Liver (tissue), 3 donors: ENCODE results near the gene FAM3B.

Source experiments
- ATF3 ChIP-seq: IDR thresholded peaks from 2 replicates; pipeline ENCODE4 v1.6.1; 2016; ENCODE audit warnings: antibody characterized with exemption
- CTCF ChIP-seq: fragments of 150-350 bp; IDR thresholded peaks from 2 replicates; pipeline ENCODE4 v1.5.1; 2017; ENCODE audit warnings: improper control_type of control experiment, low read depth, low read length; ENCODE audit not compliant: missing input control
- EGR1 ChIP-seq, 2 donors: IDR thresholded peaks; 2 replicates each; pipeline ENCODE4 v1.6.1; 2016 to 2018; ENCODE audit warnings: antibody characterized with exemption in 2 of 2, low read depth in 2 of 2
- FOXA1 ChIP-seq: IDR thresholded peaks from 2 replicates; pipeline ENCODE4 v1.6.1; 2016; ENCODE audit warnings: antibody characterized with exemption
- HNF4A ChIP-seq, 2 donors: conservative IDR thresholded peaks; 2 replicates each; pipeline ENCODE4 v1.6.1; 2016; ENCODE audit warnings: antibody characterized with exemption in 2 of 2, mild to moderate bottlenecking in 2 of 2
- JUND ChIP-seq, 2 donors: IDR thresholded peaks; 2 replicates each; pipeline ENCODE4 v1.6.1; 2016; ENCODE audit warnings: antibody characterized with exemption in 2 of 2
- MAX ChIP-seq: IDR thresholded peaks from 2 replicates; pipeline ENCODE4 v1.6.1; 2016; ENCODE audit warnings: antibody characterized with exemption
- RAD21 ChIP-seq, 2 donors: IDR thresholded peaks; 2 replicates each; pipeline ENCODE4 v1.6.1; 2016; ENCODE audit warnings: antibody characterized with exemption in 2 of 2, mild to moderate bottlenecking in 2 of 2
- REST ChIP-seq: IDR thresholded peaks from 2 replicates; pipeline ENCODE4 v1.6.1; 2016; ENCODE audit warnings: antibody characterized with exemption, mild to moderate bottlenecking
- YY1 ChIP-seq: IDR thresholded peaks from 2 replicates; pipeline ENCODE4 v1.6.1; 2016; ENCODE audit warnings: antibody characterized with exemption, mild to moderate bottlenecking
- ZBTB33 ChIP-seq: IDR thresholded peaks from 2 replicates; pipeline ENCODE4 v1.6.1; 2016; ENCODE audit warnings: antibody characterized with exemption
- donor health status: healthy.
- donor health status: healthy.

- TF ChIP-seq JUND (IDR thresholded peaks at IDR 0.05), result no peak
- no peak for TF ChIP-seq CTCF
- TF ChIP-seq MAX, result no peak
- TF ChIP-seq ZBTB33, result no peak
- TF ChIP-seq ATF3, result no peak
- TF ChIP-seq FOXA1, result no peak
- no peak for TF ChIP-seq EGR1 (IDR thresholded peaks at IDR 0.05; ENCODE audit: low read depth in 2 of 2)
- TF ChIP-seq YY1, result no peak
- no peak for TF ChIP-seq HNF4A (conservative IDR thresholded peaks at IDR 0.05)
- TF ChIP-seq RAD21 (IDR thresholded peaks at IDR 0.05), result no peak
- no peak for TF ChIP-seq REST
These were observed 61.1 kb downstream of the FAM3B start for GRCh38 chr21:41377715-41378114.
